GM19023 (cell line): ENCODE data around the gene LITAFD.
"Not testable (repeated sequence)": the region's sequence is repeated elsewhere in the genome, so short reads cannot be mapped to it uniquely, and the experiment has no call there.

Experiments
- ATAC-seq: cut with Tn5 transposase; IDR thresholded peaks from one replicate; pipeline ENCODE4 v1.9.1; 2021; ENCODE audit warnings: mild to moderate bottlenecking, moderate library complexity; ENCODE audit not compliant: unreplicated experiment

Gene LITAFD

GRCh38 chr16:8882041-8882617 is at the start of gene LITAFD:
LITAFD (plus strand) TSS chr16:8882351; CDS start chr16:8884356, 2,005 bp downstream.
- no peak for ATAC-seq

- no peak for ATAC-seq
Measured at GRCh38 chr16:8832717-8833105, 49.4 kb upstream of the LITAFD start.

GRCh38 chr16:8836797-8837196 is 45.4 kb upstream of the LITAFD start:
- not testable (repeated sequence) for ATAC-seq

- not testable (repeated sequence) for ATAC-seq
Measured at GRCh38 chr16:8837594-8837993, 44.6 kb upstream of the LITAFD start.

- ATAC-seq: not testable (repeated sequence)
Measured at GRCh38 chr16:8842016-8842415, 40.1 kb upstream of the LITAFD start.

- not testable (repeated sequence) for ATAC-seq
Measured at GRCh38 chr16:8843296-8843695, 38.9 kb upstream of the LITAFD start.

GRCh38 chr16:8845699-8846298 is 36.4 kb upstream of the LITAFD start:
- ATAC-seq: no peak

- ATAC-seq: no peak
Measured at GRCh38 chr16:8846401-8846932, 35.7 kb upstream of the LITAFD start.

GRCh38 chr16:8847145-8847544 is 35.0 kb upstream of the LITAFD start:
- no peak for ATAC-seq

GRCh38 chr16:8847623-8848022 is 34.5 kb upstream of the LITAFD start:
- ATAC-seq: no peak

GRCh38 chr16:8848231-8848938 is 33.8 kb upstream of the LITAFD start:
- ATAC-seq: no peak

- no peak for ATAC-seq
Measured at GRCh38 chr16:8848939-8849391, 33.2 kb upstream of the LITAFD start.

- ATAC-seq: no peak
Measured at GRCh38 chr16:8849411-8850011, 32.6 kb upstream of the LITAFD start.

GRCh38 chr16:8850279-8850885 is 31.8 kb upstream of the LITAFD start:
- no peak for ATAC-seq

GRCh38 chr16:8851761-8852403 is 30.3 kb upstream of the LITAFD start:
- ATAC-seq: no peak

GRCh38 chr16:8852534-8852933 is 29.6 kb upstream of the LITAFD start:
- ATAC-seq: no peak

- no peak for ATAC-seq
Measured at GRCh38 chr16:8853150-8853549, 29.0 kb upstream of the LITAFD start.

GRCh38 chr16:8853611-8854010 is 28.5 kb upstream of the LITAFD start:
- ATAC-seq: no peak

- no peak for ATAC-seq
Measured at GRCh38 chr16:8854298-8854948, 27.7 kb upstream of the LITAFD start.
